Kidney (tissue), 14 donors: ENCODE results near the gene SIRT3. TPM values are rescaled to one million over a fixed set of nuclear protein-coding genes. Genes with fewer than 3 reads are reported as not detected.

ENCODE experiments used
- DNase-seq, 5 donors: peaks; one replicate each; pipeline ENCODE4 v3.0.0-alpha.2; 2013 to 2020
- FAIRE-seq: peaks from 2 replicates; lab custom pipeline; 2012; peaks lifted over from hg19 to GRCh38; lab: Jason Lieb, UNC
- H3K27ac ChIP-seq, 2 donors: one replicate each; pipeline ENCODE4 v1.7.0; 2013; ENCODE audit warnings: low read depth in 2 of 2, low read length in 2 of 2, inconsistent platforms in 1 of 2
- H3K27me3 ChIP-seq: one replicate; pipeline ENCODE4 v1.7.1; 2013; ENCODE audit warnings: low read length, inconsistent platforms; ENCODE audit not compliant: control insufficient read depth, insufficient read depth
- H3K36me3 ChIP-seq, 3 donors: one replicate each; pipeline versions ENCODE4 v1.7.0 to v1.7.1; 2013; ENCODE audit warnings: low read length in 3 of 3, control low read depth in 1 of 3, inconsistent platforms in 1 of 3; ENCODE audit not compliant: insufficient read depth in 3 of 3, control insufficient read depth in 2 of 3
- H3K4me1 ChIP-seq, 3 donors: one replicate each; pipeline versions ENCODE4 v1.7.0 to v1.7.1; 2013; ENCODE audit warnings: low read length in 3 of 3, inconsistent platforms in 1 of 3, low read depth in 1 of 3; ENCODE audit not compliant: control insufficient read depth in 2 of 3, insufficient read depth in 2 of 3
- H3K4me3 ChIP-seq, 3 donors: one replicate each; pipeline versions ENCODE4 v1.7.0 to v1.8.1; 2013; ENCODE audit warnings: low read length in 3 of 3, control low read depth in 1 of 3, inconsistent platforms in 1 of 3
- H3K9ac ChIP-seq, 3 donors: one replicate each; pipeline versions ENCODE4 v1.7.0 to v1.7.1; 2013; ENCODE audit warnings: low read length in 3 of 3, control low read depth in 1 of 3, inconsistent platforms in 1 of 3
- H3K9me3 ChIP-seq, 3 donors: one replicate each; pipeline versions ENCODE4 v1.7.0 to v1.7.1; 2013; ENCODE audit warnings: low read length in 3 of 3, control low read depth in 1 of 3, inconsistent platforms in 1 of 3; ENCODE audit not compliant: control insufficient read depth in 2 of 3, insufficient read depth in 1 of 3
- CTCF ChIP-seq: IDR thresholded peaks from 3 replicates; pipeline ENCODE4 v1.5.1; 2012; ENCODE audit warnings: mild to moderate bottlenecking, moderate library complexity, borderline replicate concordance; ENCODE audit not compliant: insufficient read depth; ENCODE audit errors: extremely low read depth
- intact Hi-C: fragments of 100-400 bp; cut with DNase I; formaldehyde crosslinking; loops from one replicate; pipeline ENCODE4 v1.11.1; 2022
- polyA plus RNA-seq: library from polyadenylated mRNA; stranded (reverse); fragments of 350-450 nt; fragmentation: Illumina TruSeq; extraction: RNeasy Lipid Tissue Mini Kit (QIAGEN cat#74804); gene quantifications from one replicate; pipeline ENCODE4 v1.2.3, GENCODE V29; 2014; ENCODE audit warnings: low read depth, low replicate concordance; ENCODE audit not compliant: insufficient read depth
- total RNA-seq: library from RNA; stranded (reverse); fragmentation: NEBNext Ultra II Directional; extraction: Animal tissue kit (Norgen Biotek cat#: 25700); gene quantifications from one replicate; pipeline ENCODE4 v1.2.1, GENCODE V29; 2021
- donor health status: control.
- donor health status: control.
- donor health status: control.
- donor health status: control.
- donor health status: control.
- donor health status: DM: yes; HTN: yes; CAD: no.
- donor health status: Normal renal cell carcinoma (clear cell type).

The SIRT3 gene
- total and polyA plus RNA-seq, 2 donors from 2014 or later, result 28.3 to 28.7 TPM

- H3K27me3 ChIP-seq, result no peaks in the 10 kb centered on the region
- no peak for TF ChIP-seq CTCF
- no peak overlapping the region for H3K27ac ChIP-seq
- H3K9me3 ChIP-seq, result no peaks in the 10 kb centered on the region
- peak in 1 of 5 donors; percentile 52 for DNase-seq
- peaks cover 0 to 33% (median 17%) of the 10 kb centered on the region in 3 donors for H3K4me1 ChIP-seq
- peak overlapping the region in 1 of 3 donors; percentile 95 for H3K9ac ChIP-seq
- H3K4me3 ChIP-seq, result peak overlapping the region in 1 of 3 donors; percentile 88
- FAIRE-seq, result no peak
- H3K36me3 ChIP-seq, result peaks cover 2 to 32% (median 28%) of the 10 kb centered on the region in 3 donors
- intact Hi-C loops, result no loop called here
Observed at GRCh38 chr11:205221-206001, 30.7 kb downstream of the SIRT3 start.

DNA sequence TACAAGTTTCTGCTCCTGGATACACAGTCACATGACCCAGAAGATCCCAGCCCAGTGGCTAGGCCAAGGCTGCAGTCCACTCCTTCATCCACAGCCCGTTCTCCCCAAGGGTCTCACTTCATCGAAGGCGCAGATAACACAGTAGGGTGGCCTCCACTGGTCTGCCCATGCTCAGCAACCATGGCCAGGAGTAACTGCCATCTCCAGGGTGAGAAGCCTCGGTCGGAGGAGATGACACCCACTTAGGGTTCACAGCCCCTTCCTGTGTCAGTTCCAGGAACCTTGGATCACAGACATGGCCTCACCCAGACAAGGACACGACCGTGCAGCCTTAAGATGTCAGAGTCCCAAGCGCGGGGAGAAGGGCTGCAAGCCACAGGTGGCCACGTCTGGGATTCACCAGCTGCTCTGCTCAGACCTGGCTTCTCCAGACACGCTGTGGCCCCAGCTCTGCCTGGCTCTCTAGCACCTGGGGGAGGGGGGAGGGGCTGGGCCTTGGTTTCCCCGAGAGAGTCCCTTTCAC lies 31.5 kb downstream of the SIRT3 start:
- no peak for FAIRE-seq
- no peak for TF ChIP-seq CTCF
- H3K9ac ChIP-seq, result no peak overlapping the region
- H3K4me3 ChIP-seq, result no peak overlapping the region
- no peaks in the 10 kb centered on the region for H3K27me3 ChIP-seq
- H3K4me1 ChIP-seq, result peaks cover 0 to 25% (median 17%) of the 10 kb centered on the region in 3 donors
- intact Hi-C loops, result no loop called here
- peaks cover 0 to 26% (median 21%) of the 10 kb centered on the region in 3 donors for H3K36me3 ChIP-seq
- no peaks in the 10 kb centered on the region for H3K9me3 ChIP-seq
- H3K27ac ChIP-seq, result no peak overlapping the region
- peak in 1 of 5 donors; percentile 69 for DNase-seq

GRCh38 chr11:203945-204586 lies 32.1 kb downstream of the SIRT3 start:
- Histone ChIP-seq H3K4me1 (peaks cover 0 to 19% (median 11%) of the 10 kb centered on the region in 3 donors), H3K27me3 (no peaks in the 10 kb centered on the region), H3K9ac (no peak overlapping the region), H3K36me3 (peaks cover 0 to 24% (median 21%) of the 10 kb centered on the region in 3 donors), H3K27ac (no peak overlapping the region), H3K9me3 (no peaks in the 10 kb centered on the region), H3K4me3 (no peak overlapping the region)
- FAIRE-seq (no peak), DNase-seq (peak in 1 of 5 donors; percentile 66)
- no peak for TF ChIP-seq CTCF
- intact Hi-C loops, result no loop called here
